NCI-H187 treated with DMSO at 0.1 percent for 48 hours (cell line): ENCODE results near the gene CCDC27.
"Not testable (repeated sequence)": the region's sequence is repeated elsewhere in the genome, so short reads cannot be mapped to it uniquely, and the experiment has no call there.

Source experiments
- DNase-seq: peaks from one replicate; lab custom pipeline; 2025; lab: John Stamatoyannopoulos, UW

CCDC27 gene

DNA sequence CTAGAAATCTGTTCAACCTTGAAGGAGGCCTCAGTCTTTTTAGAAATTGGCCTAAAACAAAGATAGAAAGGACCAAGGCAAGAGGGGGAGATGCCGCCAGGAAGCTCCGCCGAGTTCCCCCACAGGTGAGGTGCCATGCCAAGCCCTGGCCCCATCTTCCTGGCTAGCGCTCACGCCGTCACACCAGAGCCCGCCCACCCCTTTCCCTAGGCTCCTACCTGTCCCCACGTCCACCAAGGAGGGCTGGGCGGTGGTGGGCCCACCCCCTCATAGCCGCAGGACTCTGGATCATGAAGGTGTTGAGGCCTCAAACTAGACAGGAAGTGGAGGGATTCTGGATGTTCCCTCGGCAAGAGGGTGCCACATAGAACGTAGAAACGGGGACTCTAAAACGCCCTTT, 15.5 kb upstream of the CCDC27 start:
- no peak for DNase-seq

DNA sequence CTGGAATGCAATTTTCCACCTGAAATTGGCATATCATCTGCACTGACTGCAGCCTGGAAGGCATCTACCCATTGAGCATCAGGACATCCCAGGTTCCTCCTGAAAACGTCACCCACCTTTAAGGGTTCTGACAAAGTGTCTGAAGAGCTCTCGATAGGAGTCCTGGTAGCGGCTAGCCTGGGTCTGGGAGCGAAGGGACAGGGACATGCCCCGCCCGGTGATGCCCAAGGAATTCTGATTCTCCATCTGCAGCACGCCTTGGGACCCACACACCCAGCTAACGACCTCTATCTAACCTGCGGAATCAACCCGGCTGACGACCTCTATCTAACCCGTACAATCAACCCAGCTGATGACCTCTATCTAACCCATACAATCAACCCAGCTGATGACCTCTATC, 13.3 kb upstream of the CCDC27 start:
- no peak for DNase-seq

- no peak for DNase-seq
These were observed 12.2 kb upstream of the CCDC27 start for GRCh38 chr1:3740042-3740441.

DNA sequence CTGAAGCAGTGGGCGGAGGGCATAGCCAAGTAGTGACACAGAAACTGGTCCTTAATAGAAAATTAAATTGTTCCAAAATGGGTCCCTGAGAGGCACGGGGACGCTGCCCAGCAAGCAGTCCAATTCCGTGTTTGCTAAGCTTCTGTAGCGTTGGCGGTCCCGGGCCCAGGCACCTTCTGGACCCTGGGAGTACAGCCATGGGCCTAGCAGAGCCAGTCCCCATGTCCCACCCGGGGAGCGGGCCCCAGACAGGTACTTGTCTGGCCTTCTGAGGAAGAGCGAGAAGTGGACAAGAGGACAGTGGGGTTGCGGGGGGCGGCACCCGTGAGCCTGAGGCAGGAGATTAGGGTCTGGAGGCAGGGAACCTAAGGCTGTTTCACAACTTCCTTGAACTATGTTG, 11.5 kb upstream of the CCDC27 start:
- DNase-seq = no peak

DNA sequence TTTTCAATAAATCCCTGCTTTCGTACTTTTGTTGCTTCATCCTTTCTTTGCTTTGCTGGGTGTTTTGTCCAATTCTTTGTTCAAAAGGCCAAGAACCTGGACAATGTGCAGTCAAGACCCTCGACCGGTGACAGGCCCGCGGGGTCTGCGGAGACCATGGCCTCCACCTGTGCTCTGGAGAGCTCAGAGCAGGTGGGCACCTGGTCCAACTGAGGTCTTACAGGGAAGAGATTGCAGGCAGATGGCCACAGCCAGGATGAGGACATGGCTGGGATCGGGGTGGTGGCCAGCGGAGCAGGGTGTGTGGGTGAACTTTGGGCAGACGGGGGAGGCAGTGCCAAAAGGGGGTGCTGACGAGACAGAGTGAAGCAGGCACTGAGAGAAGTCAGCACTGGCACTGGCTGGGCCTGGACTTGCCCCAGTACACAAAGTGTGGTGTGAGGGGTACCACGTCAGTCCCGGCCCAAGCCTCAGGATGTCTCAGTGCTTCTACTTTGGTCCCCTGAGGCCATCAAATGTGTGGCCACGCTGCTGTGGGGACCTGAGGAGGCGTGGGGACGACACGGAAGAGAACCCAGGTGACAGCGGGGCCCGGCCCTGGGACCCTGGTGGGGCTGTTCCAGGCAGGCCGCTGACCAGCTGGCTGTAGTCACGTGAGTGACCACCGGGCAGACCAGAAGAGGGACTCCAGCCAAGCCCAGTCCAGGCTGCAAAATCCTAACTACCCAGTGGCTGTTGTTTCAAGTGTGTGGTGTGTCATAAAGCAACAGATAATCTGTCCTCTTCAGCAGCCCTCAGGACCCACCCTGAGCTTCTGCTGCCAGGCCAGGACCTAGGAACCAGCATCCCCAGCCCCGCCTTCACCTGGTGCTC, 10.4 kb upstream of the CCDC27 start:
- DNase-seq = no peak

GRCh38 chr1:3742439-3743298, 9.6 kb upstream of the CCDC27 start:
- DNase-seq = no peak

DNA sequence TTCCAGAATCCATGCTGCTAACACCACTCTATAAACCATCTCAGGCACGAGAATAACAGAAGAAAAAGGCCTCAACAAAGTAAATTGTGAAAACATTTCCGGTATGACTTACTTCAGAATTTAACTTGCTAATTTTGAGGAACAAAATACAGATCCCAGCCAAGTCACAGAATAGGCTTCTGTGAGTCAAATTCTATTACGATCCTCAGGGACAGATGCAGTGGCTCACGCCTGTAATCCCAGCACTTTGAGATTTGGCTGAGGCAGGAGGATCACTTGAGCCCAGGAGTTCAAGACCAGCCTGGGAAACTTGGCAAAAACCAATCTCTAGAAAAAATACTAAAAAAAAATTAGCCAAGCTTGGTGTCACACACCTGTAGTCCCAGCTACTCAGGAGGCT, 8.8 kb upstream of the CCDC27 start:
- no peak for DNase-seq

DNA sequence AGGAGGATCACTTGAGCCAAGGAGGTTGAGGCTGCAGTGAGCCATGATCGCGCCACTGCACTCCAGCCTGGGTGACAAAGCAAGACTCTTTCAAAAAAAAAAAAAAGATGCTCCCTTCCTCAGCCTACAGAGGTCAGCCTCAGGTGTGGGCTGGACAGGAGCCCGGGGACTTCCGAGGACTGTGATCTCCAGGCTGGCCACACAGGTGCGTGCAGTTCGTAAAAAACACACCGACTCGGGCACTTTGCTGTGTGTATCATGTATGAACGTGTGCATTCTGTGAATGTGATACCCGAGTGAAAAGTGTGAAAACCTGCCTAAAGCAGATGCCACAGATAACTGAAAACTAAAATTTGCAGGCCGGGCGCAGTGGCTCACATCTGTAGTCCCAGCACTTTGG, 8.4 kb upstream of the CCDC27 start:
- no peak for DNase-seq

DNA sequence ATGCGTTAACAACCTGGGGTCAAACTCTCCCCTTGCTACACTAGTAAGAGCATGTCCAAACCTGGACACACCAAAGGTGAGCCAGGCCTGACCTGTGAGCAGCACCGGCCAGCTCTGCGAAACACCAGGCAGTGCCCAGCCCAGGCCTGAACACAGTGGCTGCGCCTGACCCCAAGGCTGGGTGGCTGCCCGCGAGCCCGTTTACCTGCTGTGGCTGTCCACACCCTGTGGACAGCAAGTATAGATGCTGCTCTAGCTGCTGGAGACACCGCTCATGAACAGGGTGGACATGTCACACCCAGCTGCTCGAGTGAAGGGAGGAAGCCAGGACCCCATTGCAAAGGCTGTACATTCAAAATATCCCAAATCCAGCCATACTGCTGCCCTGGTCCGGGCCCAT, 7.6 kb upstream of the CCDC27 start:
- no peak for DNase-seq

- DNase-seq = no peak
These were observed 7.2 kb upstream of the CCDC27 start for GRCh38 chr1:3745071-3745470.

GRCh38 chr1:3745590-3746381, 6.5 kb upstream of the CCDC27 start:
- no peak for DNase-seq

DNA sequence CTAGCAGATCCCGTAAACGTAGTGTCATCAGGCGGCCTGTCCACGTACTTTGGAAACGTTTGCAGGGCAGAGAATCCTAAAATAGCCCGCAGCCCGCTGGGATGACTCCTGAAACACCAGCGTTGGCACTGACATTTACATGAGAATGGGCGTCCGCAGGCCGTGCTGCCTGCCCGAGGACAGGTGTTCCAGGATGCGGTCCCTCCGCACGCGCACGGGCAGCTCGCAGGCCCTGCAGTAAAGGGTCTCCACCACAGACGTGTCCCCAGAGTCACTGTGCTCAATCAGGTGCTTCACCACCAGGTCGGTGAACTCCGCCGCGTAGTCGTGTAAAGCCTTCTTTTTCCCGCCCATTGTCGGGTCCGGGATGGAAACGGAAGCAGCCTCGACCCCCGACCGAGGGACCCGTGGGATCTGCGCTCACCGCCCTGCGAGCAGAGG, 5.8 kb upstream of the CCDC27 start:
- no peak for DNase-seq

DNA sequence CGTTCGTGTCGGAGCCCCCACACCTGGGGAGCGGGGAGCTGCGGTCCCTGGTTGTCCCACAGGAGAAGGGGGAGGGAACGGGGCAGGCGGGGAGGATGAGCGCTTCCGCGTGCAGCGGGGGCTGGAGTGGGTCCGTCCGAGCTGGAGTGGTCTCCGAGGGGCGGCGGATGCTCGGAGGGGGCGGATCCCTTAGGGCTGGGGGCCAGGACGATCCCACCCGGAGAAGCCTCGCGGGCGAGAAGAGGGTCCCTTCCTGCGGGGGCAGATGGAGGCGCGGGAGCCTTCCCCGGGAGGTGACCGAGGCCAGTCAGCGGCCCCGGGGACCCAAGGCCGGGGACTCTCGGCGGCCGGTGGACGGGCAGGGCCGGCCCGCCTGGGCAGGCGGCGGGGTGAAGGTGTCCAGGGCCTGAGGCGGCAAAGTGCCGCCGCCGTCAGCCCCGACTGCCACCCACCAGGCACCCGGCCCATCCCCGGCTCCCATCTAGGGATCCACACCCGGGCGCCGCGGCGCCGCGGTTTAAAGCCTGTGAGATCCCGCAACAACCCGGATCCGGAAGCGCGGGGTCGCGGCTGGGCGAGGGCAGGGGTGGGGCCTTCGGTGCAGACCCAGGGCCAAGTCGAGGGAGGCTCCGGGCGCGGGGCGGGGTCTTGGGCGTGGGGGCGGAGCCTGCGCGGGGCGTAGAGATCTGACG, 5.3 kb upstream of the CCDC27 start:
- DNase-seq = no peak

GRCh38 chr1:3747522-3747848, 4.8 kb upstream of the CCDC27 start:
- no peak for DNase-seq

DNA sequence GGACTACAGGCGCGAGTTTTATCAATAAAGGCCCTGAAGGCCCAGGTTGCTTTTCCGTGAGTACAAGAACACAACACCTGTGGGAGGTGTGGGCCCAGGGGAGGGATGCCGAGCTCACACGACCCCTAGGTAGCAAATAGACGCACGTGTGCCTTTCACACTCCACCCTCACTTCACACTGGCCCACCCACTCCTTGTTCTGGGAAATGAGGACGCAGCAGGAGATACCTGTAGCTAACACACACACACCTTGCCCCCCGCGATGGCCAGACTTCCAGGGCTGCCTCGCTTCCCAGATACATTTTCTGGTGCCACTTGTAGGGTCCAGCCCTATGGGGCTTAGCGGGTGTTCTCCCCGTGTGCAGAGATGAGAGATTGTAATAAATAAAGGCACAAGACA, 4.3 kb upstream of the CCDC27 start:
- no peak for DNase-seq

DNA sequence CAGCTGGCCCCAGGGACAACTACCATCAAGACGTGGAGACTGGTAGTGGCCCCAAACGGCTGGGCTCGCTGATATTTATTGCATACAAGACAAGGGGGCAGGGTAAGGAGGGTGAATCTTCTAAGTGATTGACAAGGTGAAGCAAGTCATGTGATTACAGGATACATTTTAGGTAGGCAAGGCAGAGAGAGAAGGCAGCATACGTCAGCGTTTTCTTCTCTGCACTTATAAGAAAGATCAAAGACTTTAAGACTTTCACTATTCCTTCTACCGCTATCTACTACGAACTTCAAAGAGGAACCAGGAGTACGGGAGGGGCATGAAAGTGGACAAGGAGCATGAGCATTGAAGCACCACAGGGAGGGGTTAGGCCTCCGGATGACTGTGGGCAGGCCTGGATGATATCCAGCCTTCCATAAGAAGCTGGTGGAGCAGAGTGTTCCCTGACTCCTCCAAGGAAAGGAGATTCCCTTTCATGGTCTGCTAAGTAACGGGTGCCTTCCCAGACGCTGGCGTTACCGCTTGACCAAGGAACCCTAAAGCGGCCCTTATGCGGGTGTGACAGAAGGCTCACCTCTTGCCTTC, 3.8 kb upstream of the CCDC27 start:
- DNase-seq = not testable (repeated sequence)

GRCh38 chr1:3749512-3749911, 2.7 kb upstream of the CCDC27 start:
- no peak for DNase-seq

- DNase-seq = no peak
These were observed 1.5 kb upstream of the CCDC27 start for GRCh38 chr1:3750741-3751140.

- no peak for DNase-seq
These were observed 1.6 kb downstream of the CCDC27 start for GRCh38 chr1:3753656-3754454.

DNA sequence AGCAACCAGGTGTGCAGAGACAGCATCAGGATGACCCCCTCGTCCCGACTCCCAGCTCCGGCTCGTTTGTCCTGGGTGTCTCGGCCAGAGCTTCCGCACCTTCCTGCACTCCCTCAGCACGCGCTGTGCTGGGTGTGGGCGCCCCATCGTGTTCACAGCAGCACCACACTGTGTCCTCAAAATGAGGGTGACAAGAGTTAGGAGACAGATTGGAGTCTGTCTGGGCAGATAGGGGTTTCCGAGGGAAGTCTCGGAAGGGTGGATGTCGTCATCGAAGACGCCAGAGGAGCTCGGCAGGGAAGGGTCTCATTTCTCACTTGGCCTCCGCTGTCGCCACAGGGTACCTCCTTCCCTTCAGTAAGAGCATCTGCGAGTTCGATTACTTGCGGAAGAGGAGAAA, 4.1 kb downstream of the CCDC27 start:
- no peak for DNase-seq

DNA sequence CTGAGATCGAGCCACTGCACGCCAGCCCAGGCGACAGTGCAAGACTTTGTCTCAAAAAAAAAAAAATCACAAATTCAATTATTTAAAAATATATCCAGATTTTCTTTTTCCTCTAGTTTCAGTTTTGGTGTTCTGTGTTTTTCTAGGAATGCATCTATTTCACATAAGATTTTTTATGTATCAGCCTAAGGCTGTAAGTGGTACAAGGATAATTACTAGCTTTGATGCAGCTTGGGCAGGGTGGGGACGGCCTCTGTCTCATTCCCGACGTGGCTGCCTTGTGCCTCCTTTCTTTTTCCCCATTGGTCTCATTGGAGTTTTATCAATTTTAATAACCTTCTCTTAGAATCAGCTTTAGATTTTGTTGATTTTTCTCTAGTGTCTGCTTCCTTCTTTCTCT, 6.9 kb downstream of the CCDC27 start:
- no peak for DNase-seq
